Retina (tissue), 1 donor: ENCODE data around the gene ELF3.
"Not testable (repeated sequence)": the region's sequence is repeated elsewhere in the genome, so short reads cannot be mapped to it uniquely, and the experiment has no call there.

Experiments used
- DNase-seq: peaks from one replicate; pipeline ENCODE4 v3.0.0-alpha.2; 2016

The ELF3 gene

GRCh38 chr1:202010180-202011015 is at the start of gene ELF3:
Gene ELF3, plus strand, starts transcription at chr1:202010587. Its CDS starts 550 bp downstream, at chr1:202011137.
- DNase-seq, result peak; percentile 46

GRCh38 chr1:201962382-201962781 is 48.0 kb upstream of the ELF3 start:
- DNase-seq, result not testable (repeated sequence)

- DNase-seq, result no peak
Observed at GRCh38 chr1:201964261-201964660, 46.1 kb upstream of the ELF3 start.

GRCh38 chr1:201966171-201966570 is 44.2 kb upstream of the ELF3 start:
- no peak for DNase-seq

- DNase-seq, result no peak
Observed at GRCh38 chr1:201968202-201968925, 42.0 kb upstream of the ELF3 start.

GRCh38 chr1:201970334-201971159 is 39.8 kb upstream of the ELF3 start:
- no peak for DNase-seq

GRCh38 chr1:201982082-201982622 is 28.2 kb upstream of the ELF3 start:
- DNase-seq, result no peak

GRCh38 chr1:201982623-201983379 is 27.6 kb upstream of the ELF3 start, which contains the start of gene RNPEP:
Gene RNPEP, plus strand, starts transcription at chr1:201982648. Its CDS starts 19 bp downstream, at chr1:201982667.
- peak; percentile 88 for DNase-seq

GRCh38 chr1:201983380-201983805 is 27.0 kb upstream of the ELF3 start:
- no peak for DNase-seq

- DNase-seq, result no peak
Observed at GRCh38 chr1:201984446-201984845, 25.9 kb upstream of the ELF3 start.

- DNase-seq, result no peak
Observed at GRCh38 chr1:201985355-201985754, 25.0 kb upstream of the ELF3 start.

GRCh38 chr1:201988601-201989000 is 21.8 kb upstream of the ELF3 start:
- DNase-seq, result no peak

GRCh38 chr1:201989354-201990128 is 20.8 kb upstream of the ELF3 start:
- DNase-seq, result no peak

- no peak for DNase-seq
Observed at GRCh38 chr1:201990427-201990826, 20.0 kb upstream of the ELF3 start.

GRCh38 chr1:201999625-202000238 is 10.7 kb upstream of the ELF3 start:
- peak; percentile 53 for DNase-seq

- DNase-seq, result no peak
Observed at GRCh38 chr1:202002507-202002906, 7.9 kb upstream of the ELF3 start.

GRCh38 chr1:202004711-202005110 is 5.7 kb upstream of the ELF3 start:
- DNase-seq, result no peak

GRCh38 chr1:202005958-202006357 is 4.4 kb upstream of the ELF3 start:
- no peak for DNase-seq

- no peak for DNase-seq
Observed at GRCh38 chr1:202007304-202007703, 3.1 kb upstream of the ELF3 start.

- DNase-seq, result no peak
Observed at GRCh38 chr1:202007805-202008489, 2.4 kb upstream of the ELF3 start.
